Panc1 (cell line): ENCODE results near the gene WSCD1. TPM values are rescaled to one million over a fixed set of nuclear protein-coding genes. Genes with fewer than 3 reads are reported as not detected.

Experiments
- ATAC-seq: fragments of 200-7000 bp; cut with Tn5 transposase; 2 replicates; pipeline ENCODE4 v1.9.1; 2020; ENCODE audit warnings: mild to moderate bottlenecking, moderate library complexity
- BruUV-seq: library from RNA; stranded (reverse); fragments of 400-500 nt; replicated peaks from 2 replicates; lab custom pipeline; 2021; lab: Mats Ljungman, UMichigan
- CTCF ChIA-PET: fragments of 300-600 bp; sonication (Branson Sonifier 250); formaldehyde crosslinking; loops from one replicate; lab custom pipeline; 2022; ENCODE audit warnings: antibody characterized with exemption; lab: Charles Lee
- POLR2A ChIA-PET: fragments of 300-600 bp; sonication (Branson Sonifier 250); formaldehyde crosslinking; loops from one replicate; lab custom pipeline; 2022; ENCODE audit warnings: antibody characterized with exemption; lab: Charles Lee
- DNase-seq: peaks from one replicate; pipeline ENCODE4 v3.0.0-alpha.2; 2010; ENCODE audit warnings: low read depth, low spot score
- H3K27ac ChIP-seq: 2 replicates; pipeline ENCODE4 v1.5.1; 2011; ENCODE audit warnings: mild to moderate bottlenecking, low read length, inconsistent platforms
- H3K27me3 ChIP-seq: fragments of 200-500 bp; sonication (Bioruptor generic); 2 replicates; pipeline ENCODE4 v1.6.0; 2014; ENCODE audit warnings: low read length, inconsistent platforms; ENCODE audit not compliant: control insufficient read depth, insufficient read depth
- H3K36me3 ChIP-seq: fragments of 200-500 bp; sonication (Bioruptor generic); 2 replicates; pipeline ENCODE4 v1.5.1; 2014; ENCODE audit warnings: inconsistent platforms, mild to moderate bottlenecking, low read length, moderate library complexity; ENCODE audit not compliant: control insufficient read depth, insufficient read depth
- H3K4me1 ChIP-seq: 2 replicates; pipeline ENCODE4 v1.5.1; 2011; ENCODE audit warnings: inconsistent platforms, mild to moderate bottlenecking, low read length, moderate library complexity; ENCODE audit not compliant: control insufficient read depth, insufficient read depth
- H3K4me3 ChIP-seq, 2 experiments: 2 replicates each; pipeline ENCODE4 v1.5.1; 2011 to 2012; ENCODE audit warnings: low read depth in 2 of 2, low read length in 2 of 2, mild to moderate bottlenecking in 2 of 2, inconsistent platforms in 1 of 2, moderate library complexity in 1 of 2
- H3K9me3 ChIP-seq: fragments of 200-500 bp; sonication (Bioruptor generic); 2 replicates; pipeline ENCODE4 v1.5.1; 2014; ENCODE audit warnings: low read depth, mild to moderate bottlenecking, inconsistent platforms, low read length, moderate library complexity; ENCODE audit not compliant: control insufficient read depth, insufficient read depth
- POLR2AphosphoS5 ChIP-seq: IDR thresholded peaks from 2 replicates; pipeline ENCODE4 v1.6.1; 2012; ENCODE audit warnings: mild to moderate bottlenecking, low read depth, low read length, moderate library complexity
- SIN3A ChIP-seq: IDR thresholded peaks from 2 replicates; pipeline ENCODE4 v1.6.1; 2012; ENCODE audit warnings: low read depth, mild to moderate bottlenecking, low read length, moderate library complexity, borderline replicate concordance; ENCODE audit not compliant: insufficient read depth
- TCF7L2 ChIP-seq: IDR thresholded peaks from 2 replicates; pipeline ENCODE4 v1.6.1; 2011; ENCODE audit warnings: mild to moderate bottlenecking, low read depth, low read length, inconsistent platforms
- in situ Hi-C: cut with HindIII; loops from 2 replicates; pipeline ENCODE4 v1.10.0; 2016; ENCODE audit warnings: low sequenced_read_pairs, low pct_unique_long_range_greater_than_20kb
- intact Hi-C: fragments of 100-400 bp; cut with micrococcal nuclease; formaldehyde crosslinking; loops from one replicate; pipeline ENCODE4 v1.10.0; 2022; ENCODE audit not compliant: unreplicated experiment
- total RNA-seq: library from RNA; stranded (reverse); gene quantifications from one replicate; pipeline ENCODE4 v1.2.1, GENCODE V29; 2021; ENCODE audit not compliant: unreplicated experiment
- TF ChIP-seq, protein P1 (sequence below), 2 experiments: IDR thresholded peaks; 2 replicates each; pipeline ENCODE4 v1.6.1; 2011 to 2012; ENCODE audit warnings: low read depth in 2 of 2, control low read depth in 1 of 2, low read length in 1 of 2, mild to moderate bottlenecking in 1 of 2, moderate library complexity in 1 of 2; ENCODE audit not compliant: insufficient read depth in 1 of 2
- TF ChIP-seq, protein P2 (sequence below): fragments of 450-650 bp; IDR thresholded peaks from 2 replicates; pipeline ENCODE4 v1.5.1; 2017; ENCODE audit warnings: mild to moderate bottlenecking

WSCD1 gene
- total RNA-seq, 1 experiment from 2014 or later: 0.74 TPM

DNA sequence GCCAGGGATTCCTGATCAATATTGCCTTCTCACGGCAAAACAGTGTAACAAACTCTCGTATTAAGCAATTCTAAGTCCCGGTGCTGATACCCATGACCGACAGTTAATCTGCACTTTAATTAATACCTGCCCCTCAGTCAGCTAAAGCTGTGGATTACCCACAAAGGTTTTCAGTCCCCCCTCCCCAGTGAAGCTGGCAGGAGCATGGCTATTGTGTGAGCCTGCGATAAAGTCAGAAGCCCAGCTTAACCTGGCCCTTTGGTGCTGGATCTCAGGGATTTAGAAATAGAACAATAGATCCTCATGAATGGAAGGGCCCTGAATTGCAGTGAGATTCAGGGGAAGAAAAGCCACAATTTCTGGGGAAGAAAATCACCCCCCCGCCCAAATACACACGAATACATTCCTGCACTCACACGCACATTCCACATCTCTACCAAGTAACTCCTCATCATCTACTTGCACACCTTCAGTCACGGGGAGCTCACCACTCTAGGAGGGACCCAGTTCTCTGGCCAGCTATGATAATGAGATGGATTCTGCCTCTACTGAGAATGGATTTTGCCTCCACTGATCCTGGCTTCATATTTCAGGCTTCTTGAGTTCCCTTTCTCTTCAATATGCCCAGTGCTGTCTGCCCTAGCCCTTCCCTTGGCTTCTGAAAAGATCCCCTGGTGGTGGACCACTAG is 102.6 kb downstream of the WSCD1 start:
- no peaks in the 10 kb centered on the region for H3K4me1 ChIP-seq
- H3K27ac ChIP-seq: no peak overlapping the region
- ATAC-seq (no peak), DNase-seq (no peak)
- no peaks in the 10 kb centered on the region for H3K36me3 ChIP-seq
- ChIA-PET CTCF (interaction anchor here (0.7 kb wide), 1 partner anchor 1154 kb away, joined by 4 read pairs; no protein-coding TSS in a partner anchor), POLR2A (no interaction called here)
- intact Hi-C loops (no loop called here), in situ Hi-C loops (no loop called here)
- no peaks in the 10 kb centered on the region; the same call in 1 of the 2 replicates for H3K27me3 ChIP-seq
- no peak overlapping the region for H3K4me3 ChIP-seq
- no peaks in the 10 kb centered on the region for H3K9me3 ChIP-seq
- TF ChIP-seq SIN3A: no peak
- no peak for TF ChIP-seq POLR2AphosphoS5
- TF ChIP-seq TCF7L2: no peak
- TF ChIP-seq, protein P1, sequence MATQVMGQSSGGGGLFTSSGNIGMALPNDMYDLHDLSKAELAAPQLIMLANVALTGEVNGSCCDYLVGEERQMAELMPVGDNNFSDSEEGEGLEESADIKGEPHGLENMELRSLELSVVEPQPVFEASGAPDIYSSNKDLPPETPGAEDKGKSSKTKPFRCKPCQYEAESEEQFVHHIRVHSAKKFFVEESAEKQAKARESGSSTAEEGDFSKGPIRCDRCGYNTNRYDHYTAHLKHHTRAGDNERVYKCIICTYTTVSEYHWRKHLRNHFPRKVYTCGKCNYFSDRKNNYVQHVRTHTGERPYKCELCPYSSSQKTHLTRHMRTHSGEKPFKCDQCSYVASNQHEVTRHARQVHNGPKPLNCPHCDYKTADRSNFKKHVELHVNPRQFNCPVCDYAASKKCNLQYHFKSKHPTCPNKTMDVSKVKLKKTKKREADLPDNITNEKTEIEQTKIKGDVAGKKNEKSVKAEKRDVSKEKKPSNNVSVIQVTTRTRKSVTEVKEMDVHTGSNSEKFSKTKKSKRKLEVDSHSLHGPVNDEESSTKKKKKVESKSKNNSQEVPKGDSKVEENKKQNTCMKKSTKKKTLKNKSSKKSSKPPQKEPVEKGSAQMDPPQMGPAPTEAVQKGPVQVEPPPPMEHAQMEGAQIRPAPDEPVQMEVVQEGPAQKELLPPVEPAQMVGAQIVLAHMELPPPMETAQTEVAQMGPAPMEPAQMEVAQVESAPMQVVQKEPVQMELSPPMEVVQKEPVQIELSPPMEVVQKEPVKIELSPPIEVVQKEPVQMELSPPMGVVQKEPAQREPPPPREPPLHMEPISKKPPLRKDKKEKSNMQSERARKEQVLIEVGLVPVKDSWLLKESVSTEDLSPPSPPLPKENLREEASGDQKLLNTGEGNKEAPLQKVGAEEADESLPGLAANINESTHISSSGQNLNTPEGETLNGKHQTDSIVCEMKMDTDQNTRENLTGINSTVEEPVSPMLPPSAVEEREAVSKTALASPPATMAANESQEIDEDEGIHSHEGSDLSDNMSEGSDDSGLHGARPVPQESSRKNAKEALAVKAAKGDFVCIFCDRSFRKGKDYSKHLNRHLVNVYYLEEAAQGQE (IDR thresholded peaks at IDR 0.05; ENCODE audit: insufficient read depth in 1 of 2, low read depth in 2 of 2, low read length in 1 of 2): no peak
- TF ChIP-seq, protein P2, sequence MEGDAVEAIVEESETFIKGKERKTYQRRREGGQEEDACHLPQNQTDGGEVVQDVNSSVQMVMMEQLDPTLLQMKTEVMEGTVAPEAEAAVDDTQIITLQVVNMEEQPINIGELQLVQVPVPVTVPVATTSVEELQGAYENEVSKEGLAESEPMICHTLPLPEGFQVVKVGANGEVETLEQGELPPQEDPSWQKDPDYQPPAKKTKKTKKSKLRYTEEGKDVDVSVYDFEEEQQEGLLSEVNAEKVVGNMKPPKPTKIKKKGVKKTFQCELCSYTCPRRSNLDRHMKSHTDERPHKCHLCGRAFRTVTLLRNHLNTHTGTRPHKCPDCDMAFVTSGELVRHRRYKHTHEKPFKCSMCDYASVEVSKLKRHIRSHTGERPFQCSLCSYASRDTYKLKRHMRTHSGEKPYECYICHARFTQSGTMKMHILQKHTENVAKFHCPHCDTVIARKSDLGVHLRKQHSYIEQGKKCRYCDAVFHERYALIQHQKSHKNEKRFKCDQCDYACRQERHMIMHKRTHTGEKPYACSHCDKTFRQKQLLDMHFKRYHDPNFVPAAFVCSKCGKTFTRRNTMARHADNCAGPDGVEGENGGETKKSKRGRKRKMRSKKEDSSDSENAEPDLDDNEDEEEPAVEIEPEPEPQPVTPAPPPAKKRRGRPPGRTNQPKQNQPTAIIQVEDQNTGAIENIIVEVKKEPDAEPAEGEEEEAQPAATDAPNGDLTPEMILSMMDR: no peak
- BruUV-seq: no TSS peak

DNA sequence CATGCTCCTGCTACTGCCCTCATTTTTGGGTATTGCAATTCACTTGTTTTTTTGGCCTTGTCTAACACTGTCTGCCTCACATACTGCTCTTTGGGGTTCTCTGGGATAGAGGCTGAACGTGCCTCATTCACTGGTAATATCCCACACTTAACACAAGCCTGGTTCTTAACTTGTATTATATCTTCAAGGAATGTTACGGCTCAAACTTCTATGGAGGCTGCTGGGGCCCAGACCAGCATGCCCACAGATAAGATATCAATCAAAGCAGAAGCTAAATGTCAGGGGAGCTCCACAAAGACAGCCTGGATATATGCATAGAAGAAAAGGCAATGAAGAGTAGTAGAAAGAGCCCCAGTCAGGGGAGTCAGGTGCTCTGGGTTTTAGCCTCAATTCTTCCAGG is 103.5 kb downstream of the WSCD1 start:
- Histone ChIP-seq H3K27ac (no peak overlapping the region), H3K9me3 (no peaks in the 10 kb centered on the region), H3K36me3 (no peaks in the 10 kb centered on the region), H3K4me1 (no peaks in the 10 kb centered on the region), H3K27me3 (no peaks in the 10 kb centered on the region; the same call in 1 of the 2 replicates), H3K4me3 (no peak overlapping the region)
- POLR2A ChIA-PET: no interaction called here
- BruUV-seq: no TSS peak
- in situ Hi-C loops (no loop called here), intact Hi-C loops (no loop called here)
- ATAC-seq: no peak
- no peak for DNase-seq
- CTCF ChIA-PET: no interaction called here
- TF ChIP-seq POLR2AphosphoS5: no peak
- no peak for TF ChIP-seq SIN3A
- TF ChIP-seq, protein P2: no peak
- TF ChIP-seq, protein P1 (IDR thresholded peaks at IDR 0.05; ENCODE audit: insufficient read depth in 1 of 2, low read depth in 2 of 2, low read length in 1 of 2): no peak
- no peak for TF ChIP-seq TCF7L2
